ENCODE data around the gene ERFL. TPM values are rescaled to one million over a fixed set of nuclear protein-coding genes. Genes with fewer than 3 reads are reported as not detected.

The ERFL gene
- total RNA-seq, 1 donor from 2014 or later: 1.2 TPM

DNA sequence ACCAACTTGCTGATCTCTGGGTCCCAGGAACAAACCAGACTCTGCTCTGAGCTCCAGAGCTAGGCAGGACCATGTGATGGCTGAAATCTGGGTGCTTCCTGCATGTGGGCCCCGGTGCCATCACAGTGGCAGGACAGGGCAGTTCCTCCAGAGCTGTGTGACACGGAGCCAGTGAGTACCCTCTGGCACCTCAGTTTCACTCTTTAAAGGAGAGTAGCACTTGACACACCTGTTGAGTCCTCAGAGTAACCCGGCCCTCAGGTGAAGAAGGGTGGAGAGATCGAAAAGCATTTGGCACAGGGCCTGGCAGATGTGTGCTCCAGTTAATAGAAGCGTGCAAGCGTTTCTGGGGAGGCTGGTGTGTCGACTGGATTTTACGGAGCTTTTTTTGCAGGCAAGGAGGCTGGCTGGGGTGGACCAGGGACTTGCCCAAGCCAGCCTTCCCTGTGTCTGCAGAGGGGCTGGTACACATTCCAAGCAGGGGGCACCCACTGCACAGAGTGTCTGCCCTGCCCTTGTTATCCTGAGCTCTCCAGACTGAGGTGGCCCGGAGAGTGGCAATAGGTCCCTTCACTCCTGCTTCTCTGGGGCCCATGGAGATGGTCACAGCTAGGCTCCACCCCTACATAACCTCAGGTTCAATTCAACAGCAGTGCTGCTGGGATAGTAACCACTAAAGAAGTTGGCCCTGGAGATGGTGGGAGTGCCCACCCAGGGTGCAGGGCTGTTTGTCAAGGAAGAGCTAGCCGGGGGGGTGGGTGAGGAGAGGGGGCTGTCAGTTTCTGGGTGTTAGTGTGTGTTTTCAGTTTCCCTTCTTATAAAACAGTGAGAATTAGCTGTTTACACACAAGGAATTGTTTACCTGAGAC lies 59.9 kb downstream of the ERFL start:
- Mint-ChIP-seq H3K4me3 (ENCODE audit: low read depth) (no peak overlapping the region), H3K36me3 (ENCODE audit: insufficient read depth) (peaks cover 34% of the 10 kb centered on the region), H3K9me3 (ENCODE audit: low read depth) (no peaks in the 10 kb centered on the region), H3K27me3 (no peaks in the 10 kb centered on the region), H3K4me1 (ENCODE audit: low read depth) (peaks cover 31% of the 10 kb centered on the region), H3K27ac (peak overlapping the region; percentile 91)
- DNase-seq (ENCODE audit: low spot score, unreplicated experiment): no peak
- TF ChIP-seq CTCF (IDR thresholded peaks at IDR 0.05; ENCODE audit: unreplicated experiment): no peak

DNA sequence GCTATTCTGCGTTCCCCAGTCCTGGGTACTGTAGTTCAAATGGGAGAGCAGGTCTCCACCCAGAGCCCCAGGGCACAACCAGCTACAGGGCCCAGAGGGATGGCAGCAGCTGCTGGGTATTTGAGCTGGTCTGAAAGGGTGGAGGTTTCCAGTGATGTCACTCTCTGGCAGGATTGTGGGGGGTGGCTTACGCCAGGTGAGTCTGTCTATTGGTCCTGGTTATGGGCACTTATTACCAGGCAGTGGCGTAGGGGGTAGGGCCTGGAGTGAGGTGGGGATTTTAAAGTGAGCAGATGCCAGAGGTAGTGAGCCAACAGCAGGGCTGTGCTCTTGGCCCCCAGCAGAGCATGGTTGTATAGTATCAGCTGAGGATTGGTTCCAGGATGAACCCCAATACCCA lies 62.0 kb downstream of the ERFL start:
- H3K27me3 Mint-ChIP-seq: no peaks in the 10 kb centered on the region
- no peak for DNase-seq (ENCODE audit: low spot score, unreplicated experiment)
- H3K4me1 Mint-ChIP-seq (ENCODE audit: low read depth): peaks cover 44% of the 10 kb centered on the region
- TF ChIP-seq CTCF (IDR thresholded peaks at IDR 0.05; ENCODE audit: unreplicated experiment): no peak
- no peaks in the 10 kb centered on the region for H3K9me3 Mint-ChIP-seq (ENCODE audit: low read depth)
- H3K27ac Mint-ChIP-seq: no peak overlapping the region
- peak overlapping the region; percentile 38 for H3K4me3 Mint-ChIP-seq (ENCODE audit: low read depth)
- H3K36me3 Mint-ChIP-seq (ENCODE audit: insufficient read depth): peaks cover 41% of the 10 kb centered on the region

GRCh38 chr19:41864374-41864773 lies 63.9 kb downstream of the ERFL start:
- Mint-ChIP-seq H3K27me3 (no peaks in the 10 kb centered on the region), H3K4me1 (ENCODE audit: low read depth) (peaks cover 42% of the 10 kb centered on the region), H3K4me3 (ENCODE audit: low read depth) (peak overlapping the region; percentile 14), H3K9me3 (ENCODE audit: low read depth) (no peaks in the 10 kb centered on the region), H3K27ac (peak overlapping the region; percentile 68), H3K36me3 (ENCODE audit: insufficient read depth) (peaks cover 39% of the 10 kb centered on the region)
- no peak for TF ChIP-seq CTCF (IDR thresholded peaks at IDR 0.05; ENCODE audit: unreplicated experiment)
- DNase-seq (ENCODE audit: low spot score, unreplicated experiment): no peak

GRCh38 chr19:41863209-41863931 lies 64.9 kb downstream of the ERFL start:
- H3K4me1 Mint-ChIP-seq (ENCODE audit: low read depth): peaks cover 36% of the 10 kb centered on the region
- no peak overlapping the region for H3K4me3 Mint-ChIP-seq (ENCODE audit: low read depth)
- peak overlapping the region; percentile 84 for H3K27ac Mint-ChIP-seq
- TF ChIP-seq CTCF (IDR thresholded peaks at IDR 0.05; ENCODE audit: unreplicated experiment): no peak
- H3K27me3 Mint-ChIP-seq: no peaks in the 10 kb centered on the region
- no peaks in the 10 kb centered on the region for H3K9me3 Mint-ChIP-seq (ENCODE audit: low read depth)
- H3K36me3 Mint-ChIP-seq (ENCODE audit: insufficient read depth): peaks cover 39% of the 10 kb centered on the region
- DNase-seq (ENCODE audit: low spot score, unreplicated experiment): no peak

- TF ChIP-seq CTCF (IDR thresholded peaks at IDR 0.05; ENCODE audit: unreplicated experiment): no peak
- Mint-ChIP-seq H3K4me3 (ENCODE audit: low read depth) (peak overlapping the region; percentile 87), H3K27me3 (no peaks in the 10 kb centered on the region), H3K36me3 (ENCODE audit: insufficient read depth) (peaks cover 35% of the 10 kb centered on the region), H3K27ac (no peak overlapping the region), H3K4me1 (ENCODE audit: low read depth) (peaks cover 29% of the 10 kb centered on the region), H3K9me3 (ENCODE audit: low read depth) (no peaks in the 10 kb centered on the region)
- DNase-seq (ENCODE audit: low spot score, unreplicated experiment): no peak
These were observed 65.7 kb downstream of the ERFL start for GRCh38 chr19:41862445-41862986.
